GM12865 (cell line): ENCODE data around the gene FAM177A1.

ENCODE experiments used
- DNase-seq: peaks from one replicate; pipeline ENCODE4 v3.0.0; 2010; ENCODE audit warnings: low read depth
- H3K4me3 ChIP-seq: 2 replicates; pipeline ENCODE4 v1.5.1; 2011; ENCODE audit warnings: mild to moderate bottlenecking, low read depth, low read length, control low read depth
- TF ChIP-seq, protein P1 (sequence below): IDR thresholded peaks from 2 replicates; pipeline ENCODE4 v1.5.1; 2011; ENCODE audit warnings: low read length, control low read depth, low read depth, inconsistent platforms; ENCODE audit not compliant: insufficient read depth; ENCODE audit errors: missing control alignments

The FAM177A1 gene

GRCh38 chr14:35124127-35124526 is 78.1 kb downstream of the FAM177A1 start:
- no peak overlapping the region for H3K4me3 ChIP-seq
- no peak for DNase-seq
- TF ChIP-seq, protein P1, sequence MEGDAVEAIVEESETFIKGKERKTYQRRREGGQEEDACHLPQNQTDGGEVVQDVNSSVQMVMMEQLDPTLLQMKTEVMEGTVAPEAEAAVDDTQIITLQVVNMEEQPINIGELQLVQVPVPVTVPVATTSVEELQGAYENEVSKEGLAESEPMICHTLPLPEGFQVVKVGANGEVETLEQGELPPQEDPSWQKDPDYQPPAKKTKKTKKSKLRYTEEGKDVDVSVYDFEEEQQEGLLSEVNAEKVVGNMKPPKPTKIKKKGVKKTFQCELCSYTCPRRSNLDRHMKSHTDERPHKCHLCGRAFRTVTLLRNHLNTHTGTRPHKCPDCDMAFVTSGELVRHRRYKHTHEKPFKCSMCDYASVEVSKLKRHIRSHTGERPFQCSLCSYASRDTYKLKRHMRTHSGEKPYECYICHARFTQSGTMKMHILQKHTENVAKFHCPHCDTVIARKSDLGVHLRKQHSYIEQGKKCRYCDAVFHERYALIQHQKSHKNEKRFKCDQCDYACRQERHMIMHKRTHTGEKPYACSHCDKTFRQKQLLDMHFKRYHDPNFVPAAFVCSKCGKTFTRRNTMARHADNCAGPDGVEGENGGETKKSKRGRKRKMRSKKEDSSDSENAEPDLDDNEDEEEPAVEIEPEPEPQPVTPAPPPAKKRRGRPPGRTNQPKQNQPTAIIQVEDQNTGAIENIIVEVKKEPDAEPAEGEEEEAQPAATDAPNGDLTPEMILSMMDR, result no peak
